B cell (primary cell): ENCODE results near the gene RBM26. TPM values are rescaled to one million over a fixed set of nuclear protein-coding genes. Genes with fewer than 3 reads are reported as not detected.

ENCODE experiments used
- ATAC-seq: fragments of 200-7000 bp; cut with Tn5 transposase; one replicate; pipeline ENCODE4 v1.10.0; 2021; ENCODE audit warnings: low read depth, mild to moderate bottlenecking, moderate number of reproducible peaks, moderate library complexity
- CTCF ChIA-PET: fragments of 350-600 bp; sonication (Branson Sonifier 250); formaldehyde crosslinking; loops from one replicate; lab custom pipeline; 2021; ENCODE audit warnings: antibody characterized with exemption, inconsistent platforms; lab: Charles Lee
- POLR2A ChIA-PET: fragments of 350-600 bp; sonication (Branson Sonifier 250); formaldehyde crosslinking; loops from one replicate; lab custom pipeline; 2021; ENCODE audit warnings: antibody characterized with exemption; lab: Charles Lee
- DNase-seq: peaks from one replicate; pipeline ENCODE4 v3.0.0; 2013
- H2AFZ ChIP-seq: 2 replicates; pipeline ENCODE4 v1.6.1; 2012; ENCODE audit warnings: mild to moderate bottlenecking, low read depth, low read length; ENCODE audit not compliant: insufficient read depth, poor library complexity, severe bottlenecking
- H3K27ac ChIP-seq, 2 donors: 1 replicate in 1 of 2; 2 replicates in 1 of 2; pipeline ENCODE4 v1.5.1; 2012 to 2013; ENCODE audit warnings: low read length in 2 of 2, mild to moderate bottlenecking in 2 of 2, moderate library complexity in 1 of 2
- H3K27me3 ChIP-seq, 4 experiments: fragments of 200-600 bp in 1 of 4; sonication (generic) in 1 of 4; replicated peaks in 1 of 4; 1 replicate in 2 of 4; 2 replicates in 2 of 4; pipeline versions ENCODE4 v1.6.1 to v1.7.0; 2013 to 2016; ENCODE audit warnings: low read length in 3 of 4, mild to moderate bottlenecking in 2 of 4, mixed read lengths in 1 of 4, moderate library complexity in 1 of 4; ENCODE audit not compliant: insufficient read depth in 4 of 4, control insufficient read depth in 3 of 4; ENCODE audit errors: control extremely low read depth in 1 of 4
- H3K36me3 ChIP-seq, 2 experiments: replicated peaks in 1 of 2; 1 replicate in 1 of 2; 2 replicates in 1 of 2; pipeline versions ENCODE4 v1.6.1 to v1.7.1; 2013; ENCODE audit warnings: low read length in 1 of 2; ENCODE audit not compliant: insufficient read depth in 2 of 2, control insufficient read depth in 1 of 2; ENCODE audit errors: control extremely low read depth in 1 of 2, extremely low read depth in 1 of 2
- H3K4me1 ChIP-seq, 2 donors: fragments of 200-600 bp in 1 of 2; sonication (generic) in 1 of 2; 1 replicate in 1 of 2; 2 replicates in 1 of 2; pipeline versions ENCODE4 v1.5.1 to v1.6.1; 2013 to 2017; ENCODE audit warnings: low read length in 2 of 2; ENCODE audit not compliant: control insufficient read depth in 2 of 2, insufficient read depth in 2 of 2
- H3K4me2 ChIP-seq: replicated peaks from 2 replicates; pipeline ENCODE3; 2012; ENCODE audit warnings: mild to moderate bottlenecking, low read depth, low read length; ENCODE audit not compliant: poor library complexity, severe bottlenecking
- H3K4me3 ChIP-seq, 5 experiments: fragments of 200-600 bp in 1 of 5; sonication (generic) in 1 of 5; 1 replicate in 3 of 5; 2 replicates in 2 of 5; pipeline versions ENCODE4 v1.5.1 to v1.7.0; 2011 to 2016; ENCODE audit warnings: low read length in 4 of 5, mild to moderate bottlenecking in 4 of 5, low read depth in 2 of 5, control low read depth in 1 of 5, moderate library complexity in 1 of 5; ENCODE audit not compliant: insufficient read depth in 1 of 5; ENCODE audit errors: control extremely low read depth in 1 of 5, extremely low read depth in 1 of 5
- H3K79me2 ChIP-seq: fragments of 200-600 bp; sonication (generic); one replicate; pipeline ENCODE4 v1.6.0; 2016; ENCODE audit warnings: low read length; ENCODE audit not compliant: control insufficient read depth, insufficient read depth
- H3K9ac ChIP-seq: fragments of 200-600 bp; sonication (generic); 2 replicates; pipeline ENCODE4 v1.6.1; 2017; ENCODE audit warnings: mild to moderate bottlenecking, low read length, moderate library complexity
- H3K9me3 ChIP-seq, 3 donors: one replicate each; pipeline versions ENCODE4 v1.6.1 to v1.7.1; 2013; ENCODE audit warnings: low read length in 2 of 3; ENCODE audit not compliant: control insufficient read depth in 2 of 3, insufficient read depth in 1 of 3; ENCODE audit errors: control extremely low read depth in 1 of 3
- H4K20me1 ChIP-seq: 2 replicates; pipeline ENCODE4 v1.6.0; 2012; ENCODE audit warnings: mild to moderate bottlenecking, low read length; ENCODE audit not compliant: insufficient read depth, control insufficient read depth, poor library complexity, severe bottlenecking
- H3K27ac Mint-ChIP-seq: one replicate; pipeline ENCODE4 v1.8.0; 2021; ENCODE audit warnings: mixed read lengths
- H3K27me3 Mint-ChIP-seq: one replicate; pipeline ENCODE4 v1.8.0; 2021; ENCODE audit warnings: mixed read lengths
- H3K4me1 Mint-ChIP-seq: one replicate; pipeline ENCODE4 v1.8.0; 2021; ENCODE audit warnings: mixed read lengths
- H3K4me3 Mint-ChIP-seq: one replicate; pipeline ENCODE4 v1.8.0; 2021; ENCODE audit warnings: mixed read lengths
- H3K9me3 Mint-ChIP-seq: one replicate; pipeline ENCODE4 v1.8.0; 2022; ENCODE audit warnings: mixed read lengths; ENCODE audit not compliant: insufficient read depth
- CTCF ChIP-seq: fragments of 200-600 bp; IDR thresholded peaks from one replicate; pipeline ENCODE4 v1.8.0; 2022; ENCODE audit warnings: antibody characterized with exemption, mild to moderate bottlenecking
- EZH2 ChIP-seq: IDR thresholded peaks from 2 replicates; pipeline ENCODE4 v1.6.1; 2012; ENCODE audit warnings: borderline replicate concordance, low read depth, mild to moderate bottlenecking, moderate library complexity, low read length; ENCODE audit not compliant: insufficient read depth, poor library complexity, severe bottlenecking
- WGBS: methylation state at CpG from one replicate; pipeline ENCODE4 v1.1.5; 2013; ENCODE audit warnings: missing lambda C conversion rate; ENCODE audit not compliant: insufficient coverage; 5-methylcytosine and 5-hydroxymethylcytosine counted together
- intact Hi-C: fragments of 100-400 bp; cut with micrococcal nuclease; formaldehyde crosslinking; loops from one replicate; pipeline ENCODE4 v1.10.0; 2022
- polyA plus RNA-seq: library from polyadenylated mRNA; depleted of rRNA; stranded (reverse); fragments of >200 nt; gene quantifications from 2 replicates; pipeline ENCODE4 v1.2.3, GENCODE V29; 2012
- total RNA-seq, 2 donors: library from RNA; stranded (reverse); fragments of 120-200 nt in 1 of 2; gene quantifications; 1 replicate in 1 of 2; 2 replicates in 1 of 2; pipeline versions ENCODE4 v1.2.3 to v1.2.4, GENCODE V29; 2013 to 2022

RBM26 gene
- total and polyA plus RNA-seq, 2 donors (not counting 1 experiment from before 2014, with no cell fraction given), result 34.5 to 159 TPM

GRCh38 chr13:79374578-79374977 lies 31.5 kb downstream of the RBM26 start:
- Mint-ChIP-seq H3K9me3 (no peaks in the 10 kb centered on the region), H3K4me1 (no peaks in the 10 kb centered on the region), H3K4me3 (no peak overlapping the region), H3K27ac (no peak overlapping the region), H3K27me3 (no peaks in the 10 kb centered on the region)
- no peak for DNase-seq
- Histone ChIP-seq H4K20me1 (no peaks in the 10 kb centered on the region), H3K9ac (no peak overlapping the region), H3K79me2 (peaks cover 38% of the 10 kb centered on the region), H3K4me2 (no peak overlapping the region), H3K9me3 (no peaks in the 10 kb centered on the region), H3K27me3 (no peaks in the 10 kb centered on the region), H3K27ac (no peak overlapping the region), H3K4me3 (no peak overlapping the region), H2AFZ (no peak overlapping the region), H3K36me3 (peaks cover 8 to 71% of the 10 kb centered on the region in 2 experiments), H3K4me1 (no peaks in the 10 kb centered on the region)
- ChIA-PET POLR2A (no interaction called here), CTCF (no interaction called here)
- TF ChIP-seq CTCF, result no peak
- no peak for TF ChIP-seq EZH2
- intact Hi-C loops, result no loop called here
- 97% methylated on average over 4 of the region's 6 CpGs for WGBS
- no peak for ATAC-seq

GRCh38 chr13:79373916-79374315 lies 32.1 kb downstream of the RBM26 start:
- CTCF ChIA-PET, result no interaction called here

More at GRCh38 chr13:79373916-79374315, 32.1 kb downstream of the RBM26 start:
- Mint-ChIP-seq H3K4me3 (no peak overlapping the region), H3K9me3 (no peaks in the 10 kb centered on the region), H3K27me3 (no peaks in the 10 kb centered on the region), H3K4me1 (no peaks in the 10 kb centered on the region), H3K27ac (no peak overlapping the region)
- intact Hi-C loops, result no loop called here
- Histone ChIP-seq H3K79me2 (peaks cover 31% of the 10 kb centered on the region), H3K4me1 (no peaks in the 10 kb centered on the region), H3K36me3 (peaks cover 11 to 70% of the 10 kb centered on the region in 2 experiments), H3K9ac (no peak overlapping the region), H3K27ac (no peak overlapping the region), H3K9me3 (no peaks in the 10 kb centered on the region), H2AFZ (no peak overlapping the region), H3K4me3 (no peak overlapping the region), H3K27me3 (no peaks in the 10 kb centered on the region), H3K4me2 (no peak overlapping the region), H4K20me1 (no peaks in the 10 kb centered on the region)
- DNase-seq, result no peak
- 88% methylated on average over 2 of the region's 4 CpGs for WGBS
- no peak for ATAC-seq
- POLR2A ChIA-PET, result interaction anchor here (0.6 kb wide), 1 partner anchor 1954 kb away, joined by 10 read pairs; no protein-coding TSS in a partner anchor
- TF ChIP-seq CTCF, result no peak
- TF ChIP-seq EZH2, result no peak
